NCI-H526 treated with DMSO at 0.1 percent for 48 hours (cell line): ENCODE measurements around the gene COX4I2.
"Not testable (repeated sequence)": the region's sequence is repeated elsewhere in the genome, so short reads cannot be mapped to it uniquely, and the experiment has no call there.

Source experiments
- DNase-seq: peaks from one replicate; lab custom pipeline; 2025; lab: John Stamatoyannopoulos, UW

The COX4I2 gene

GRCh38 chr20:31607640-31608250 lies 30.0 kb upstream of the COX4I2 start:
- peak; percentile 46 for DNase-seq

- DNase-seq, result peak; percentile 95
Observed at GRCh38 chr20:31608251-31608945, 29.3 kb upstream of the COX4I2 start.

GRCh38 chr20:31612271-31612640 lies 25.5 kb upstream of the COX4I2 start:
- not testable (repeated sequence) for DNase-seq

DNA sequence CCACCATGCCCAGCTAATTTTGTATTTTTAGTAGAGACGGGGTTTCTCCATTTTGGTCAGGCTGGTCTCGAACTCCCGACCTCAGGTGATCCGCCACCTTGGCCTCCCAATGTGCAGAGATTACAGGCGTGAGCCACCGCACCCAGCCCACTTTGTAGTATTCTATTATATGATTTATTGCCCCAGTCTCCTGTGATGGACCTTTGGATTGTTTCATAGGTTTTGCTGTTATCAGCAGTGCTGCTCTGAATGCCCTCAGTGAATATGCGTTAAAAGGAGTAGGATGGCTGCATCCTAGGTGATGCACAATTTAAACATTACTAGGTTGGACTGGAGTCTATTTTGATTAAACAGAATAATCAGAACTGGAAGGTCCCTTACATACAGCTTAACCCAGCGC lies 22.3 kb upstream of the COX4I2 start:
- DNase-seq, result no peak

- DNase-seq, result no peak
Observed at GRCh38 chr20:31617432-31618104, 20.1 kb upstream of the COX4I2 start.

DNA sequence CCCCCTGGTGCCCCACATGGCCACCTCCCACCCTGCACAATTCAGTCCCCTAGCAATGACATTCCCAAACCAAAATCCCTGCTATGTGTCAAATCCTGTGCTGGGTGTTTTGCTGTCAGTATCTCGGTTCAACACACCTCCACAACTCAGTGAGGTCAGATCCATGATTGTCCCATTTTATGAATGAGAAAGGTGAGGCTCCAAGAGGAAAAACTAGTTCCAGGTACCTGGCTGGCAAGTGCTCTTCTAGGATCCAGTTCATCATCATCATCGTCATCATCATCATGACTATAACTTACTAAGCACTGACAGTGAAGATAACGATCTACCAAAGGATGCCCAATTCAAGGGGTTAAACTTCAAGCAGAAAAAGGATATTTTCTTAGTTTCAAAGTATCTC lies 17.5 kb upstream of the COX4I2 start:
- DNase-seq, result no peak

GRCh38 chr20:31623123-31623505 lies 14.6 kb upstream of the COX4I2 start:
- DNase-seq, result not testable (repeated sequence)

DNA sequence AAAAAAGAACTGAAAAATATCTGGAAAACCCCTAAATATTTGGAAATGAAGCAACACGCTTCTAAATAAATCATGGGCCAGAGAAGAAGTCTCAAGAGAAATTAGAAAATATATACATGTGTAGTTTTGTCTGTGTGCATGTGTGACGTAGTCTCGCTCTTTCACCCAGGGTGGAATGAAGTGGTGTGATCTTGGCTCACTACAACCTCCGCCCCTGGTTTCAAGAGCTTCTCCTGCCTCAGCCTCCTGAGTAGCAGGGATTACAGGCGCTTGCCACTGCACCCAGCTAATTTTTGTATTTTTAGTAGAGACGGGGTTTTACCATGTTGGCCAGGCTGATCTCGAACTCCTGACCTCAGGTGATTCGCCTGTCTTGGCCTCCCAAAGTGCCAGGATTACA lies 11.2 kb upstream of the COX4I2 start:
- not testable (repeated sequence) for DNase-seq

GRCh38 chr20:31628057-31628456 lies 9.7 kb upstream of the COX4I2 start:
- DNase-seq, result not testable (repeated sequence)

- DNase-seq, result no peak
Observed at GRCh38 chr20:31630187-31630790, 7.4 kb upstream of the COX4I2 start.

DNA sequence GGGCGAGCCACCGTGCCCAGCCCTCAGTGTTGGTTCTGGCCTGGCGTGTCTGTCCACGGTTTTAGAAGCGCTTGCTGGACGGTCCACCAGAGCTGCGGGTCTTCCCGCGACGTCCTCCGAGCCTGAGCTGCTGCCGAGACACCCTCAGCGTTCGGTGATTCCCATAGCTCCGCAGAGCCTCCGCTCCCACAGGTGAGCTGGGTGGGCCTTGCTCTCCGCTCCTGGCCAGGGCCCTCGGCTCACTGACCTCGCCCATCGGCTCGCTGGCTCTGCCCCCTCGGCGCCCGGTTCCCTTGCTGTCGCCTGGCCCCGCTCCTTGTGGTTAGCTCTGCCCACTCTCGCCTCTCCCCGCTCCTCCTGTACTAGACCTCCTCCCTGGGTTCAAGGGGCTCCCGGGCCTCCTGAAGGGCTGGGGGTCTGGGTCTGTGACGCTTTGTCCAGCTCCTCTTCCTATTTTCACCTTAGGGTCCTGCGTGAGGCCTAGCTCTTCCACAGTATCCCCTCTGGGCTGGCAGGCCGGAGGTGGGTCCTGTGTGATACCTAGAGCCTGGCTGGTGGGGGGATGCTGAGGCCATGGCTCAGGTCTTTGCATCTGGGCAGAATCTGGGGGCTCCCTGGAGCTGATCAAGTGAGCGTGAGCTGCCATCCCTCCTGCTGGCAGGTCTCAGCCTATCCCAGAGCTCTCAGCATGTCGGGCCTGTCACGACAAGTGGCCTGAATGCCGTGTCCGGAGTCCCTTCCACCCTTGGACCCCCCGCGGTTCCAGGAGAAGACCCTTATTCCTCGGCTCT lies 5.0 kb upstream of the COX4I2 start:
- no peak for DNase-seq

GRCh38 chr20:31633339-31633914 lies 4.3 kb upstream of the COX4I2 start:
- DNase-seq, result no peak

GRCh38 chr20:31638317-31638716 lies 605 bp downstream of the COX4I2 start:
- no peak for DNase-seq

- no peak for DNase-seq
Observed at GRCh38 chr20:31638816-31639215, 1.1 kb downstream of the COX4I2 start.

DNA sequence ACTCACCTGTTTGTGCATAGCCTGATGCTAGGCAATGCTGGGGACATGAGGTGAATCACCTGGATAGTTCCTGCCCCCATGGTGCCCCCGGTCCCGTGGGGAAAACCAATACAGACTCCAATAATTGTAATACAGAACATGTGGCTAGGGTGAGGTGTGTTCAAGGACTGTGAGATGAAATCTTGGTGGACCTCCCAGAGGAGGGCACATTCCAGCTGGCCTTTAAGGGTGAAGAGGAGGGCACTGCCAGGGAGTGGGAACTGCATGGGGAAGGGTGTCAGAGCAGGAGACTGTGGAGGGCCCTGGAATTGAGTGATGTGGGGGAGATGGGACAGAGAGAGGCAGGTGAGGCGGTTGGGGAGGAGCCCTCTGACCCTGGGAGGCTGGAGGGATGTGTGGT lies 2.5 kb downstream of the COX4I2 start:
- DNase-seq, result no peak

DNA sequence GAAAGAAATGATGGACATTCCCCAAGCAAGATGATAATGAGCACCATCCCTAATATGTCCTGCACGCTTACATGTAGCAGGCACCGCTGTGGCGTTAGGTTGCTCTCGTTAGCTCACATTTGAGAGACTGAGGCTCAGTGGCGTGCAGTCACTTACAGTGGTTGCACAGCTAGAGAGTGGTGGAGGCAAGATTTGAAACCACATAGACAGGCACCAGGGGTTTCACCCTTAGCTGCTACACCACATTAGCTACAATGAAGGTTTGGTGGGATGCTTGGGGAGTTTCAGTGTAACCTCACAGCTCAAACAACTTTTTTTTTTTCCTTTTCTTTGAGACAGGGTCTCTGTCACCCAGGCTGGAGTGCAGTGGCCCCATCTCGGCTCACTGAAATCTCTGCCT lies 3.7 kb downstream of the COX4I2 start:
- DNase-seq, result no peak

DNA sequence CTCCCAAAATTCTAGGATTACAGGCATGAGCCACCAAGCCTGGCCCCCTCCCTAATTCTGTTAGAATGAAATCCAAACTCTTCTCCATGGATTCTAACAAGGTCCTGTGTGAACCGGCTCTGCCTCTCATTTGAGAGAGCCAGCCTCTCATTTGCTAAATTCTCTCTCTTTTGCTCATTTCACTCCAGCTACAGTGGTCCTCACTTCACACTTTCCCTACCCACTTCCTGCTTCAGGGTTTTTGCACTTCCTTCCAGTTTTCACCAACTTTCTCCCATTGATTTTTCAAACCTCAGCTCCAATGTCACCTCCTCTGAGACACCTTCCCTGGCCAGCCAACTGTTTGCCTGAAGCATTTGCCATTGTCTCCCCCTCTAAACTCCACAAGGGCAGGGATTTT lies 5.1 kb downstream of the COX4I2 start:
- no peak for DNase-seq

- DNase-seq, result no peak
Observed at GRCh38 chr20:31643522-31643921, 5.8 kb downstream of the COX4I2 start.

GRCh38 chr20:31644701-31645100 lies 7.0 kb downstream of the COX4I2 start:
- DNase-seq, result no peak

DNA sequence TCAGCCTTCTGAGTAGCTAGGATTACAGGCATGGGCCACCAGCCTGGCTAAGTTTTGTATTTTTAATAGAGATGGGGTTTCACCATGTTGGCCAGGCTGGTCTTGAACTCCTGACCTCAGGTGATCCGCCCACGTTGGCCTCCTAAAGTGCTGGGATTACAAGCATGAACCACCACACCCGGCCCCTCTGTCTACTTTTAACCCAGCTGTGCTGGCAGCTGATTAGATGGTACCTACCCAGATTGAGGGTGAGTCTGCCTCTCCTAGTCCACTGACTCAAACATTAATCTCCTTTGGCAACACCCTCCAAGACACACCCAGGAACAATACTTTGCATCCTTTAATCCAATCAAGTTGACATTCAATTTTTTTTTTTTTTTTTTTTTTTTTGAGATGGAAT lies 10.4 kb downstream of the COX4I2 start:
- not testable (repeated sequence) for DNase-seq

DNA sequence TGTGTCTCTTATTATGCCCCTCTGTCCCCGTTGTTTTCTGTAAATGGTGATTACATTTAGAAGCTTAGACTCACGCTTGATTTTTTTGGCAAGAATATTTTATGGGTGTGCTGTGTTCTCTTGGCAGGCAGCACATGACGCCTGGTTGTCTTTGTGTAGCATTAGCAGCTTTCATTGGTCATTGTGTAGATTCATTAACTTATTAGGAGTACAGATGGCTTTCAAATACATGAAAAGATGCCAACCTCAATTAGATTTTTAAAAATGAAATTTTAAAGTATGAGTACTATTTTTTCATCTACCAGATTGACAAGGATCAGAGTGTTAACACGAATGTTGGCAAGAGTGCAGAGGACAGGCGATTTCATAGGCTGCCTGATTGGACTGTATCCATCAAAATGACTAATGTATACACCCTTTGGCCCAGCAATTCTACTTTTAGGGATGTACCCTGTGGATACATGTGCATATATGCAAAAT lies 15.2 kb downstream of the COX4I2 start:
- DNase-seq, result no peak

- DNase-seq, result no peak
Observed at GRCh38 chr20:31653561-31653960, 15.8 kb downstream of the COX4I2 start.
